SJCRH30 (cell line): ENCODE measurements around the gene ITM2C. TPM values are rescaled to one million over a fixed set of nuclear protein-coding genes. Genes with fewer than 3 reads are reported as not detected.

Experiments
- DNase-seq, 2 experiments: peaks; one replicate each; pipeline ENCODE4 v3.0.0-alpha.2; 2015 to 2020
- H3K27ac ChIP-seq: fragments of 250-450 bp; sonication (Bioruptor Pico); 2 replicates; pipeline ENCODE4 v1.5.1; 2020; ENCODE audit warnings: mild to moderate bottlenecking, moderate library complexity
- H3K27me3 ChIP-seq: fragments of 250-450 bp; sonication (Bioruptor Pico); 2 replicates; pipeline ENCODE4 v1.5.1; 2020; ENCODE audit warnings: mild to moderate bottlenecking, moderate library complexity
- H3K36me3 ChIP-seq: fragments of 250-450 bp; sonication (Bioruptor Pico); 2 replicates; pipeline ENCODE4 v1.5.1; 2020; ENCODE audit warnings: mild to moderate bottlenecking, moderate library complexity
- H3K4me1 ChIP-seq: fragments of 250-450 bp; sonication (Bioruptor Pico); 2 replicates; pipeline ENCODE4 v1.5.1; 2020; ENCODE audit warnings: mild to moderate bottlenecking, moderate library complexity
- H3K4me3 ChIP-seq: fragments of 250-450 bp; sonication (Bioruptor Pico); 2 replicates; pipeline ENCODE4 v1.5.1; 2020; ENCODE audit warnings: mild to moderate bottlenecking, moderate library complexity
- H3K9me3 ChIP-seq: fragments of 250-450 bp; sonication (Bioruptor Pico); replicated peaks from 2 replicates; pipeline ENCODE4 v1.5.1; 2020; ENCODE audit warnings: mild to moderate bottlenecking, moderate library complexity
- total RNA-seq: library from RNA; depleted of rRNA; stranded (reverse); fragments of >200 nt; shearing (Covaris generic); gene quantifications from 2 replicates; pipeline ENCODE4 v1.2.3, GENCODE V29; 2014; rRNA removed

Gene ITM2C
- 18.1 and 20.9 TPM in 2 replicates for total RNA-seq

GRCh38 chr2:230864605-230865306 is at the start of gene ITM2C:
Gene ITM2C, plus strand, starts transcription at chr2:230864942. Its CDS starts 84 bp downstream, at chr2:230865026.
- peak; percentile 71 to 76 for DNase-seq
- Histone ChIP-seq H3K4me3 (peak within 1 kb of the TSS; percentile 66), H3K27ac (no peak within 1 kb of the TSS), H3K9me3 (0 out of 2 replicates have a peak, but pooled peaks cover under 1% of the 10 kb centered on the region), H3K27me3 (peaks cover 32% of the 10 kb centered on the region), H3K4me1 (peaks cover 20% of the 10 kb centered on the region), H3K36me3 (no peaks in the 10 kb centered on the region)

GRCh38 chr2:230815088-230815487 is 49.7 kb upstream of the ITM2C start:
- no peaks in the 10 kb centered on the region for H3K4me1 ChIP-seq
- H3K27ac ChIP-seq, result no peak overlapping the region
- H3K36me3 ChIP-seq, result peaks cover 17% of the 10 kb centered on the region; the same call in 1 of the 2 replicates

GRCh38 chr2:230816735-230817134 is 48.0 kb upstream of the ITM2C start:
- no peak overlapping the region for H3K4me3 ChIP-seq
- no peak for DNase-seq
- H3K27me3 ChIP-seq, result no peaks in the 10 kb centered on the region
- no peaks in the 10 kb centered on the region for H3K4me1 ChIP-seq
- no peaks in the 10 kb centered on the region for H3K9me3 ChIP-seq
- H3K36me3 ChIP-seq, result peaks cover 13% of the 10 kb centered on the region; the same call in 1 of the 2 replicates
- H3K27ac ChIP-seq, result no peak overlapping the region

More at GRCh38 chr2:230815088-230815487, 49.7 kb upstream of the ITM2C start:
- H3K9me3 ChIP-seq, result no peaks in the 10 kb centered on the region
- peak in 1 of 2 experiments; percentile 13 for DNase-seq
- no peaks in the 10 kb centered on the region for H3K27me3 ChIP-seq
- H3K4me3 ChIP-seq, result no peak overlapping the region

- Histone ChIP-seq H3K36me3 (peaks cover 8% of the 10 kb centered on the region; the same call in 1 of the 2 replicates), H3K4me1 (no peaks in the 10 kb centered on the region), H3K27me3 (no peaks in the 10 kb centered on the region), H3K27ac (no peak overlapping the region), H3K9me3 (no peaks in the 10 kb centered on the region), H3K4me3 (no peak overlapping the region)
- DNase-seq, result no peak
Measured at GRCh38 chr2:230819433-230819832, 45.3 kb upstream of the ITM2C start.

- Histone ChIP-seq H3K9me3 (no peaks in the 10 kb centered on the region), H3K4me3 (no peak overlapping the region), H3K36me3 (peaks cover 7% of the 10 kb centered on the region; the same call in 1 of the 2 replicates), H3K27me3 (peaks cover 3% of the 10 kb centered on the region; the same call in 1 of the 2 replicates), H3K27ac (no peak overlapping the region), H3K4me1 (no peaks in the 10 kb centered on the region)
- DNase-seq, result no peak
Measured at GRCh38 chr2:230821261-230821990, 43.3 kb upstream of the ITM2C start.

GRCh38 chr2:230821991-230822520 is 42.7 kb upstream of the ITM2C start:
- Histone ChIP-seq H3K36me3 (peaks cover 7% of the 10 kb centered on the region; the same call in 1 of the 2 replicates), H3K27ac (no peak overlapping the region), H3K9me3 (no peaks in the 10 kb centered on the region), H3K27me3 (peaks cover 3% of the 10 kb centered on the region; the same call in 1 of the 2 replicates), H3K4me3 (no peak overlapping the region), H3K4me1 (no peaks in the 10 kb centered on the region)
- no peak for DNase-seq

GRCh38 chr2:230823264-230823964 is 41.3 kb upstream of the ITM2C start:
- no peaks in the 10 kb centered on the region for H3K9me3 ChIP-seq
- peaks cover 2% of the 10 kb centered on the region; the same call in 1 of the 2 replicates for H3K36me3 ChIP-seq
- H3K4me1 ChIP-seq, result no peaks in the 10 kb centered on the region
- no peak for DNase-seq
- peaks cover 3% of the 10 kb centered on the region; the same call in 1 of the 2 replicates for H3K27me3 ChIP-seq
- H3K27ac ChIP-seq, result no peak overlapping the region
- H3K4me3 ChIP-seq, result no peak overlapping the region

GRCh38 chr2:230824406-230824978 is 40.2 kb upstream of the ITM2C start:
- Histone ChIP-seq H3K27ac (no peak overlapping the region), H3K4me3 (no peak overlapping the region)

GRCh38 chr2:230825354-230825753 is 39.4 kb upstream of the ITM2C start:
- H3K4me3 ChIP-seq, result no peak overlapping the region
- no peaks in the 10 kb centered on the region for H3K9me3 ChIP-seq
- H3K27ac ChIP-seq, result no peak overlapping the region
- no peaks in the 10 kb centered on the region for H3K4me1 ChIP-seq
- H3K36me3 ChIP-seq, result no peaks in the 10 kb centered on the region
- peaks cover 3% of the 10 kb centered on the region; the same call in 1 of the 2 replicates for H3K27me3 ChIP-seq
- DNase-seq, result no peak

More at GRCh38 chr2:230824406-230824978, 40.2 kb upstream of the ITM2C start:
- Histone ChIP-seq H3K36me3 (no peaks in the 10 kb centered on the region), H3K4me1 (no peaks in the 10 kb centered on the region), H3K9me3 (no peaks in the 10 kb centered on the region), H3K27me3 (peaks cover 3% of the 10 kb centered on the region; the same call in 1 of the 2 replicates)
- DNase-seq, result peak; percentile 71 to 93

GRCh38 chr2:230827774-230828271 is 36.9 kb upstream of the ITM2C start:
- Histone ChIP-seq H3K4me1 (no peaks in the 10 kb centered on the region), H3K27ac (no peak overlapping the region), H3K27me3 (peaks cover 11% of the 10 kb centered on the region; the same call in 1 of the 2 replicates), H3K4me3 (no peak overlapping the region), H3K9me3 (no peaks in the 10 kb centered on the region), H3K36me3 (no peaks in the 10 kb centered on the region)
- no peak for DNase-seq

- H3K4me1 ChIP-seq, result no peaks in the 10 kb centered on the region
- no peak for DNase-seq
- H3K9me3 ChIP-seq, result no peaks in the 10 kb centered on the region
- H3K36me3 ChIP-seq, result no peaks in the 10 kb centered on the region
- H3K27ac ChIP-seq, result no peak overlapping the region
- H3K27me3 ChIP-seq, result peaks cover 11% of the 10 kb centered on the region; the same call in 1 of the 2 replicates
- no peak overlapping the region for H3K4me3 ChIP-seq
Measured at GRCh38 chr2:230828272-230828961, 36.3 kb upstream of the ITM2C start.

- Histone ChIP-seq H3K27me3 (peaks cover 11% of the 10 kb centered on the region; the same call in 1 of the 2 replicates), H3K27ac (no peak overlapping the region), H3K9me3 (no peaks in the 10 kb centered on the region), H3K36me3 (no peaks in the 10 kb centered on the region), H3K4me3 (no peak overlapping the region), H3K4me1 (no peaks in the 10 kb centered on the region)
- no peak for DNase-seq
Measured at GRCh38 chr2:230829293-230829692, 35.4 kb upstream of the ITM2C start.

GRCh38 chr2:230829959-230830358 is 34.8 kb upstream of the ITM2C start:
- Histone ChIP-seq H3K9me3 (no peaks in the 10 kb centered on the region), H3K27me3 (peaks cover 11% of the 10 kb centered on the region; the same call in 1 of the 2 replicates), H3K27ac (no peak overlapping the region), H3K36me3 (no peaks in the 10 kb centered on the region), H3K4me1 (no peaks in the 10 kb centered on the region), H3K4me3 (no peak overlapping the region)
- DNase-seq, result no peak
